Testis (tissue), 3 donors: ENCODE results near the gene PKHD1. TPM values are rescaled to one million over a fixed set of nuclear protein-coding genes. Genes with fewer than 3 reads are reported as not detected.

Experiments used
- DNase-seq: peaks from one replicate; pipeline ENCODE4 v3.0.0-alpha.2; 2019
- H3K27ac ChIP-seq, 2 donors: fragments of 200-600 bp; sonication (generic); one replicate each; pipeline ENCODE4 v1.5.1; 2019
- H3K27me3 ChIP-seq: fragments of 200-600 bp; sonication (generic); one replicate; pipeline ENCODE4 v1.5.1; 2019
- H3K36me3 ChIP-seq: fragments of 200-600 bp; sonication (generic); one replicate; pipeline ENCODE4 v1.5.1; 2017; ENCODE audit warnings: low read depth; ENCODE audit errors: missing control alignments
- H3K4me1 ChIP-seq: fragments of 200-600 bp; sonication (generic); one replicate; pipeline ENCODE4 v1.5.1; 2019
- H3K4me3 ChIP-seq, 2 donors: fragments of 200-600 bp; sonication (generic); one replicate each; pipeline ENCODE4 v1.5.1; 2017 to 2019
- H3K9me3 ChIP-seq: fragments of 200-600 bp; sonication (generic); one replicate; pipeline ENCODE4 v1.5.1; 2017
- CTCF ChIP-seq, 3 experiments: fragments of 450-650 bp in 2 of 3; fragments of 200-600 bp in 1 of 3; sonication (generic) in 1 of 3; IDR thresholded peaks; one replicate each; pipeline ENCODE4 v1.5.1; 2016 to 2019; ENCODE audit warnings: antibody characterized with exemption in 3 of 3, mild to moderate bottlenecking in 2 of 3, moderate library complexity in 1 of 3
- POLR2A ChIP-seq: fragments of 450-650 bp; IDR thresholded peaks from one replicate; pipeline ENCODE4 v1.6.1; 2017; ENCODE audit warnings: antibody characterized with exemption, mild to moderate bottlenecking, moderate library complexity
- WGBS, 2 donors: methylation state at CpG; one replicate each; pipeline ENCODE4 v1.1.5; 2018; 5-methylcytosine and 5-hydroxymethylcytosine counted together
- intact Hi-C: fragments of 100-400 bp; cut with DNase I; formaldehyde crosslinking; loops from one replicate; pipeline ENCODE4 v1.15.1; 2023; ENCODE audit warnings: low total_unique reads
- polyA plus RNA-seq: library from polyadenylated mRNA; stranded (reverse); fragments of 350-450 nt; fragmentation: Illumina TruSeq; extraction: RNeasy Lipid Tissue Mini Kit (QIAGEN cat#74804); gene quantifications from one replicate; pipeline ENCODE4 v1.2.3, GENCODE V29; 2014; ENCODE audit warnings: low read depth, low replicate concordance; ENCODE audit not compliant: insufficient read depth
- total RNA-seq, 2 donors: library from RNA; depleted of rRNA; stranded (reverse); fragments of >200 nt; gene quantifications; one replicate each; pipeline ENCODE4 v1.2.3, GENCODE V29; 2016

PKHD1 gene
- total and polyA plus RNA-seq, 3 donors from 2014 or later, result 1.3 to 2.3 (median 1.7) TPM

GRCh38 chr6:51936531-51937290, 150.7 kb downstream of the PKHD1 start:
- no peaks in the 10 kb centered on the region for H3K36me3 ChIP-seq
- no peaks in the 10 kb centered on the region for H3K9me3 ChIP-seq
- no peak overlapping the region for H3K4me3 ChIP-seq
- no peaks in the 10 kb centered on the region for H3K4me1 ChIP-seq
- intact Hi-C loops, result no loop called here
- TF ChIP-seq CTCF (IDR thresholded peaks at IDR 0.05) (no peak), POLR2A (no peak)
- 57 to 60% methylated on average over 4 of the region's 4 CpGs for WGBS, 2 donors
- H3K27me3 ChIP-seq, result no peaks in the 10 kb centered on the region
- no peak for DNase-seq
- H3K27ac ChIP-seq, result no peak overlapping the region

- H3K27ac ChIP-seq, result no peak overlapping the region
- H3K36me3 ChIP-seq, result no peaks in the 10 kb centered on the region
- 62 to 84% methylated on average over 7 of the region's 7 CpGs for WGBS, 2 donors
- H3K9me3 ChIP-seq, result no peaks in the 10 kb centered on the region
- no peaks in the 10 kb centered on the region for H3K4me1 ChIP-seq
- intact Hi-C loops, result no loop called here
- DNase-seq, result no peak
- H3K27me3 ChIP-seq, result no peaks in the 10 kb centered on the region
- H3K4me3 ChIP-seq, result no peak overlapping the region
- peak in 1 of 3 experiments; percentile 20 for TF ChIP-seq CTCF (IDR thresholded peaks at IDR 0.05)
- no peak for TF ChIP-seq POLR2A
Observed at GRCh38 chr6:51934098-51934497, 153.3 kb downstream of the PKHD1 start.

DNA sequence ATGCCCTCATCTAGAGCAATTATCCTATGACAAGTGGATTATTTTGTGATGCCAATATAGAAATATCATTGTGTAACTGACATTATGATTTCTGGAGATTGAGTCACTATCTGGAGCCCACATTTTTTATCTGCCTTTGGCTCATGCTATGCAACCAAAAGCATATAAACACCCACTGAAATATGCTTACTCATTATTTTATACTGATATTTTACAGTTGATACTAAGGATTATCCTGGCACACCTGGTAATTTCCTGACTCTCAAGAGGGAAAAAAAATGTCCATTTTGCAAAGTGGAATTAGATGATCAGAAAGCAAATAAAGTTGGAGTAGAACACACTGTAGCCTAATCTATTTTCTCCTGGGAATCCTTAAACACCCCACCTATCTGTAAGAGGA, 154.5 kb downstream of the PKHD1 start:
- no peaks in the 10 kb centered on the region for H3K9me3 ChIP-seq
- H3K4me1 ChIP-seq, result no peaks in the 10 kb centered on the region
- no peaks in the 10 kb centered on the region for H3K36me3 ChIP-seq
- no peak overlapping the region for H3K27ac ChIP-seq
- intact Hi-C loops, result no loop called here
- no peaks in the 10 kb centered on the region for H3K27me3 ChIP-seq
- DNase-seq, result no peak
- H3K4me3 ChIP-seq, result no peak overlapping the region
- TF ChIP-seq CTCF (IDR thresholded peaks at IDR 0.05), result no peak
- TF ChIP-seq POLR2A, result no peak

GRCh38 chr6:51930602-51931001, 156.8 kb downstream of the PKHD1 start:
- 92 to 94% methylated on average over 3 of the region's 3 CpGs for WGBS, 2 donors

More at GRCh38 chr6:51930602-51931001, 156.8 kb downstream of the PKHD1 start:
- intact Hi-C loops, result no loop called here
- H3K9me3 ChIP-seq, result no peaks in the 10 kb centered on the region
- TF ChIP-seq CTCF (IDR thresholded peaks at IDR 0.05), result no peak
- TF ChIP-seq POLR2A, result no peak
- DNase-seq, result no peak
- H3K4me1 ChIP-seq, result no peaks in the 10 kb centered on the region
- H3K27me3 ChIP-seq, result no peaks in the 10 kb centered on the region
- no peak overlapping the region for H3K27ac ChIP-seq
- H3K36me3 ChIP-seq, result no peaks in the 10 kb centered on the region
- no peak overlapping the region for H3K4me3 ChIP-seq
